G401.6 (cell line): ENCODE results near the gene B4GALT3.

ENCODE experiments used
- FAIRE-seq: peaks from 2 replicates; lab custom pipeline; 2012; peaks lifted over from hg19 to GRCh38; lab: Jason Lieb, UNC

B4GALT3 gene

DNA sequence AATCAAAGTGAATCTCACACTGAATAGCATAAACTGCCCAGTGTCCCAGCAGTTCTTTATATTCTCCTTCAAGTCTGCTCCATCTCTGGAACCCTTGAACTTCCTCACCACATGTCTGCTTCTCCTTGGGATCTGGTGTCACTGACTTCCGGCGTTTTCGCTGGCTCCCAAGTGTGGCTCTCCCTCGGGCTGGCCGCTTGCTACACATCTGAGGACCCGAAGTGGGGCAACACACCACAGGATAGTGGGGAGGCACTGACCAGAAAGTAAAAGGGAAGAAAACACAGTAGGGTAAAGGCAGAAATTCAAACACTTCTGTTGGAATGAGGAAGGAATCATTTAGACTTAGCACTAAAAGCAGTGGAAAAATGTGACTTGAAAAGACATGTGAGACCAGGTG, 54.3 kb downstream of the B4GALT3 start:
- FAIRE-seq, result no peak

DNA sequence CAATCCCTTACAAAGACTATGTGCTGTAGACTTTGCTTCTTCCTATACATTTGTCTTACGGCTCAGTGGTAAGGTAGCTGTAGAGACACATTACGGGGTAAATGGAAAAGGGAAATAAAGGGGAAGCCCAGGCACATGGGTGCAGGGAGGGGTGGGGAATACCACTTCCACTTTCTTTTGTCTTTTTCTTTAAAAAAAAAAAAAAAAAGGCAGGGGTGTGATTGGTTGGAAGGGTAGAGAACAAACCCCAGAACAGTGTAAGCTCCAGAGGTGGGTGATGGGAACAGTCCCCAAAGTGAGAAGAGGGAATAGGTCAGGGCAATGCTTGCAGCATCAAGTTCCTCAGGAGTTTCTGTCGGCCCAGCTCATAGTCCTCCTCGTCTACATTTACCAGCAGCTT, 55.5 kb downstream of the B4GALT3 start:
- FAIRE-seq, result no peak
